ENCODE results near the gene SPTY2D1.

GRCh38 chr11:18632841-18633240, 1.3 kb downstream of the SPTY2D1 start:
- TF ChIP-seq TAF1 (IDR thresholded peaks at IDR 0.05; ENCODE audit: low read depth, low read length) (no peak), POLR2A (IDR thresholded peaks at IDR 0.05; ENCODE audit: low read depth, low read length) (no peak), POU2F2 (IDR thresholded peaks at IDR 0.05; ENCODE audit: low read depth, low read length) (no peak), POLR2AphosphoS5 (IDR thresholded peaks at IDR 0.05; ENCODE audit: low read depth, low read length) (no peak)
